B cell (primary cell): ENCODE data around the gene RPS14. TPM values are rescaled to one million over a fixed set of nuclear protein-coding genes. Genes with fewer than 3 reads are reported as not detected.

Experiments used
- ATAC-seq: fragments of 200-7000 bp; cut with Tn5 transposase; one replicate; pipeline ENCODE4 v1.10.0; 2021; ENCODE audit warnings: low read depth, mild to moderate bottlenecking, moderate number of reproducible peaks, moderate library complexity
- CTCF ChIA-PET: fragments of 350-600 bp; sonication (Branson Sonifier 250); formaldehyde crosslinking; loops from one replicate; lab custom pipeline; 2021; ENCODE audit warnings: antibody characterized with exemption, inconsistent platforms; lab: Charles Lee
- POLR2A ChIA-PET: fragments of 350-600 bp; sonication (Branson Sonifier 250); formaldehyde crosslinking; loops from one replicate; lab custom pipeline; 2021; ENCODE audit warnings: antibody characterized with exemption; lab: Charles Lee
- DNase-seq: peaks from one replicate; pipeline ENCODE4 v3.0.0; 2013
- H2AFZ ChIP-seq: 2 replicates; pipeline ENCODE4 v1.6.1; 2012; ENCODE audit warnings: mild to moderate bottlenecking, low read depth, low read length; ENCODE audit not compliant: insufficient read depth, poor library complexity, severe bottlenecking
- H3K27ac ChIP-seq, 2 donors: 1 replicate in 1 of 2; 2 replicates in 1 of 2; pipeline ENCODE4 v1.5.1; 2012 to 2013; ENCODE audit warnings: low read length in 2 of 2, mild to moderate bottlenecking in 2 of 2, moderate library complexity in 1 of 2
- H3K27me3 ChIP-seq, 4 experiments: fragments of 200-600 bp in 1 of 4; sonication (generic) in 1 of 4; replicated peaks in 1 of 4; 1 replicate in 2 of 4; 2 replicates in 2 of 4; pipeline versions ENCODE4 v1.6.1 to v1.7.0; 2013 to 2016; ENCODE audit warnings: low read length in 3 of 4, mild to moderate bottlenecking in 2 of 4, mixed read lengths in 1 of 4, moderate library complexity in 1 of 4; ENCODE audit not compliant: insufficient read depth in 4 of 4, control insufficient read depth in 3 of 4; ENCODE audit errors: control extremely low read depth in 1 of 4
- H3K36me3 ChIP-seq, 2 experiments: replicated peaks in 1 of 2; 1 replicate in 1 of 2; 2 replicates in 1 of 2; pipeline versions ENCODE4 v1.6.1 to v1.7.1; 2013; ENCODE audit warnings: low read length in 1 of 2; ENCODE audit not compliant: insufficient read depth in 2 of 2, control insufficient read depth in 1 of 2; ENCODE audit errors: control extremely low read depth in 1 of 2, extremely low read depth in 1 of 2
- H3K4me1 ChIP-seq, 2 donors: fragments of 200-600 bp in 1 of 2; sonication (generic) in 1 of 2; 1 replicate in 1 of 2; 2 replicates in 1 of 2; pipeline versions ENCODE4 v1.5.1 to v1.6.1; 2013 to 2017; ENCODE audit warnings: low read length in 2 of 2; ENCODE audit not compliant: control insufficient read depth in 2 of 2, insufficient read depth in 2 of 2
- H3K4me2 ChIP-seq: replicated peaks from 2 replicates; pipeline ENCODE3; 2012; ENCODE audit warnings: mild to moderate bottlenecking, low read depth, low read length; ENCODE audit not compliant: poor library complexity, severe bottlenecking
- H3K4me3 ChIP-seq, 5 experiments: fragments of 200-600 bp in 1 of 5; sonication (generic) in 1 of 5; 1 replicate in 3 of 5; 2 replicates in 2 of 5; pipeline versions ENCODE4 v1.5.1 to v1.7.0; 2011 to 2016; ENCODE audit warnings: low read length in 4 of 5, mild to moderate bottlenecking in 4 of 5, low read depth in 2 of 5, control low read depth in 1 of 5, moderate library complexity in 1 of 5; ENCODE audit not compliant: insufficient read depth in 1 of 5; ENCODE audit errors: control extremely low read depth in 1 of 5, extremely low read depth in 1 of 5
- H3K79me2 ChIP-seq: fragments of 200-600 bp; sonication (generic); one replicate; pipeline ENCODE4 v1.6.0; 2016; ENCODE audit warnings: low read length; ENCODE audit not compliant: control insufficient read depth, insufficient read depth
- H3K9ac ChIP-seq: fragments of 200-600 bp; sonication (generic); 2 replicates; pipeline ENCODE4 v1.6.1; 2017; ENCODE audit warnings: mild to moderate bottlenecking, low read length, moderate library complexity
- H3K9me3 ChIP-seq, 3 donors: one replicate each; pipeline versions ENCODE4 v1.6.1 to v1.7.1; 2013; ENCODE audit warnings: low read length in 2 of 3; ENCODE audit not compliant: control insufficient read depth in 2 of 3, insufficient read depth in 1 of 3; ENCODE audit errors: control extremely low read depth in 1 of 3
- H4K20me1 ChIP-seq: 2 replicates; pipeline ENCODE4 v1.6.0; 2012; ENCODE audit warnings: mild to moderate bottlenecking, low read length; ENCODE audit not compliant: insufficient read depth, control insufficient read depth, poor library complexity, severe bottlenecking
- H3K27ac Mint-ChIP-seq: one replicate; pipeline ENCODE4 v1.8.0; 2021; ENCODE audit warnings: mixed read lengths
- H3K27me3 Mint-ChIP-seq: one replicate; pipeline ENCODE4 v1.8.0; 2021; ENCODE audit warnings: mixed read lengths
- H3K4me1 Mint-ChIP-seq: one replicate; pipeline ENCODE4 v1.8.0; 2021; ENCODE audit warnings: mixed read lengths
- H3K4me3 Mint-ChIP-seq: one replicate; pipeline ENCODE4 v1.8.0; 2021; ENCODE audit warnings: mixed read lengths
- H3K9me3 Mint-ChIP-seq: one replicate; pipeline ENCODE4 v1.8.0; 2022; ENCODE audit warnings: mixed read lengths; ENCODE audit not compliant: insufficient read depth
- CTCF ChIP-seq: fragments of 200-600 bp; IDR thresholded peaks from one replicate; pipeline ENCODE4 v1.8.0; 2022; ENCODE audit warnings: antibody characterized with exemption, mild to moderate bottlenecking
- EZH2 ChIP-seq: IDR thresholded peaks from 2 replicates; pipeline ENCODE4 v1.6.1; 2012; ENCODE audit warnings: borderline replicate concordance, low read depth, mild to moderate bottlenecking, moderate library complexity, low read length; ENCODE audit not compliant: insufficient read depth, poor library complexity, severe bottlenecking
- WGBS: methylation state at CpG from one replicate; pipeline ENCODE4 v1.1.5; 2013; ENCODE audit warnings: missing lambda C conversion rate; ENCODE audit not compliant: insufficient coverage; 5-methylcytosine and 5-hydroxymethylcytosine counted together
- intact Hi-C: fragments of 100-400 bp; cut with micrococcal nuclease; formaldehyde crosslinking; loops from one replicate; pipeline ENCODE4 v1.10.0; 2022
- polyA plus RNA-seq: library from polyadenylated mRNA; depleted of rRNA; stranded (reverse); fragments of >200 nt; gene quantifications from 2 replicates; pipeline ENCODE4 v1.2.3, GENCODE V29; 2012
- total RNA-seq, 2 donors: library from RNA; stranded (reverse); fragments of 120-200 nt in 1 of 2; gene quantifications; 1 replicate in 1 of 2; 2 replicates in 1 of 2; pipeline versions ENCODE4 v1.2.3 to v1.2.4, GENCODE V29; 2013 to 2022

Gene RPS14
- total and polyA plus RNA-seq, 2 donors (not counting 1 experiment from before 2014, with no cell fraction given) = 3,740 to 6,881 TPM

DNA sequence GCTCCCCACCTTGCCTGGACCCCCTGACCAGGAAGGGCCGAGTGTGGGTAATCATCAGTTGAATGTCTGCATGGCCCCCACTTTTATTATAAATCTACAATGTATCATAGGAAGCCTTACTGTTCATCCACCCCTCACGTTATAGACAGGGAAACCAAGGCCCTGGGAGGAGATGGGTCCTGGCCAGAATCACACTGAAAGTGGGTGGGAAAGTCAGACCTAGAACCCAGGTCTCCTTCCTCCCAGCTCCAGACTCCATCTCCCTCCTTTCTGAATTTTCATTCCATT, 53.9 kb downstream of the RPS14 start:
- 100% methylated on average over 1 of the region's 2 CpGs for whole genome bisulfite sequencing
- Mint-ChIP-seq H3K9me3 (no peaks in the 10 kb centered on the region), H3K4me1 (peaks cover 30% of the 10 kb centered on the region), H3K27ac (peak overlapping the region; percentile 56), H3K27me3 (no peaks in the 10 kb centered on the region), H3K4me3 (no peak overlapping the region)
- Histone ChIP-seq H3K79me2 (peaks cover 4% of the 10 kb centered on the region), H4K20me1 (peaks cover 75% of the 10 kb centered on the region), H3K27me3 (no peaks in the 10 kb centered on the region), H3K4me3 (no peak overlapping the region), H2AFZ (no peak overlapping the region), H3K4me1 (peaks cover 3 to 19% of the 10 kb centered on the region in 2 donors), H3K36me3 (peaks cover 0 to 80% of the 10 kb centered on the region in 2 experiments), H3K4me2 (no peak overlapping the region), H3K9me3 (no peaks in the 10 kb centered on the region), H3K9ac (no peak overlapping the region), H3K27ac (no peak overlapping the region)
- DNase-seq (peak; percentile 65), ATAC-seq (no peak)
- CTCF ChIA-PET = interaction anchor here (0.5 to 15.8 kb wide), 5 partner anchors 9 to 55 kb away, joined by 3 to 396 read pairs (median 8); no protein-coding TSS in a partner anchor
- intact Hi-C loops = no loop called here
- TF ChIP-seq EZH2 (no peak), CTCF (no peak)
- POLR2A ChIA-PET = interaction anchor here (0.7 to 15.5 kb wide), 5 partner anchors 9 to 54 kb away, joined by 5 to 286 read pairs (median 37); partner anchors contain the start of genes CD74 and RPS14

DNA sequence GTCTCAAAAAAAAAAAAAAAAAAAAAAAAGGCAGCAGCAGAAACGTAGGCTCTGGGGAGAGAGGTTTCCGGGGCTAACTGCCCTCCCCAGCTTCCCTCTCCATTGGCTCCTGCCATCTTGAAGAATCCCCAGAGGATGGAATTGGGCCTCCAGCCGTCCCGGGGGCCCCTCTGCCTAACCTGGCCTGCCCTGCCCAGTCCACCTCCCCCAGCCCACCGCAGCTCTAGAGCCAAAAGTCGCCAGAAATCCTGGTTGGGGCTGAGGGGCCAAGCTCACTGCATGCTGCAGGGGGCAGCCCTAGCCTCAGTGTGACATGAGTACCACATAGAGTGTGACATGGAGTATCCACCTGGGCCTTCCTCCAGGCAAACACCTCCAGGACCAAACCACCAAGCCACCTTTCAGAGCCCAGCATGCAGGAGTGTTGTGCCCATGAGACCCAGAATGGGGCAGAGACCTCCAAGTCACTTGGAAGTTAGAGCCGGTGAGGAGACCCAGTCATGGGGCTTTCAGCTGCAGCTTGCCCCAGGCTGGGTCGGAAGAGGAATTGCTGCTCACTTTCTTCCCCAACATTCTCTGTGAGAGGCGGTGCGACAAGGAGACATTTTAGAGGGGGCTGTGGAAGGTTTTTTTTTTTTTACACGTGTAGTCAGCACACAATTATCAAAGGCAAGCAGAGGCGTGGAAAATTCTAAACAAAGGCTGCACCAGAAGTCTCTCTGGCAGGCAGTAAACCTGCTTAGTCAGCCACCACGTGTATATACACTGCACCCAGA, 54.4 kb downstream of the RPS14 start:
- Histone ChIP-seq H3K27me3 (no peaks in the 10 kb centered on the region), H3K79me2 (peaks cover 4% of the 10 kb centered on the region), H3K27ac (no peak overlapping the region), H3K36me3 (peaks cover 0 to 78% of the 10 kb centered on the region in 2 experiments), H3K9ac (no peak overlapping the region), H3K4me1 (peaks cover 3 to 17% of the 10 kb centered on the region in 2 donors), H2AFZ (no peak overlapping the region), H3K4me3 (no peak overlapping the region), H3K9me3 (no peaks in the 10 kb centered on the region), H3K4me2 (no peak overlapping the region), H4K20me1 (peaks cover 69% of the 10 kb centered on the region)
- intact Hi-C loops = no loop called here
- 85% methylated on average over 5 of the region's 13 CpGs for WGBS
- TF ChIP-seq EZH2 (no peak), CTCF (no peak)
- CTCF ChIA-PET = interaction anchor here (0.5 to 15.8 kb wide), 5 partner anchors 9 to 56 kb away, joined by 3 to 396 read pairs (median 4); no protein-coding TSS in a partner anchor
- Mint-ChIP-seq H3K27me3 (no peaks in the 10 kb centered on the region), H3K9me3 (no peaks in the 10 kb centered on the region), H3K27ac (peak overlapping the region; percentile 68), H3K4me1 (peaks cover 25% of the 10 kb centered on the region), H3K4me3 (no peak overlapping the region)
- peak; percentile 72 for DNase-seq
- POLR2A ChIA-PET = interaction anchor here (0.6 to 15.5 kb wide), 8 partner anchors 9 to 868 kb away, joined by 3 to 286 read pairs (median 7); partner anchors contain the start of genes CD74 and RPS14
- no peak for ATAC-seq
